Measurements from ENCODE around the gene SYNE1. TPM values are rescaled to one million over a fixed set of nuclear protein-coding genes. Genes with fewer than 3 reads are reported as not detected.

The SYNE1 gene
- total RNA-seq, 4 donors from 2014 or later = 7.4 to 66.4 (median 20.7) TPM

DNA sequence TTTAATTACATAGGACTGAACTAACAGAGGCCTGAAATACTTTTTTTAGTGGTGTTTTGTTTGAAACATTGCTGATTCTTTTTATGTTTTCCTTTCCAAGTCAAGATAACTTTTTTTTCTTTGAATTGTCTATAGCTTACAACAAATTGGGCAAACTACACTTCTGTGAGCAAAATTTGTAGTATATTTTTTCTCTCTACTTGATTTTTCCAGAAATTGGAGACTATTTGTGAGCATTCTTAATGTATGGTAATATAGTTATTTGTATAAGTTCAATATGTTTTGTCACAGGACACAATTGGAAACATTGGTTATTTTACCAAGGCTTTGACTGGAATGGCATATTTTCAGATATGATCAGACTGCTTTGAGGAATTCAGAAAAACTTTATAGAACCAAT is 216.5 kb downstream of the SYNE1 start:
- no peaks in the 10 kb centered on the region for H3K9me3 ChIP-seq
- H3K4me1 ChIP-seq = no peaks in the 10 kb centered on the region
- no peaks in the 10 kb centered on the region for H3K27me3 ChIP-seq
- DNase-seq = no peak
- no peak overlapping the region for H3K27ac ChIP-seq
- no peak for TF ChIP-seq POLR2A (IDR thresholded peaks at IDR 0.05)
- TF ChIP-seq, protein P1, sequence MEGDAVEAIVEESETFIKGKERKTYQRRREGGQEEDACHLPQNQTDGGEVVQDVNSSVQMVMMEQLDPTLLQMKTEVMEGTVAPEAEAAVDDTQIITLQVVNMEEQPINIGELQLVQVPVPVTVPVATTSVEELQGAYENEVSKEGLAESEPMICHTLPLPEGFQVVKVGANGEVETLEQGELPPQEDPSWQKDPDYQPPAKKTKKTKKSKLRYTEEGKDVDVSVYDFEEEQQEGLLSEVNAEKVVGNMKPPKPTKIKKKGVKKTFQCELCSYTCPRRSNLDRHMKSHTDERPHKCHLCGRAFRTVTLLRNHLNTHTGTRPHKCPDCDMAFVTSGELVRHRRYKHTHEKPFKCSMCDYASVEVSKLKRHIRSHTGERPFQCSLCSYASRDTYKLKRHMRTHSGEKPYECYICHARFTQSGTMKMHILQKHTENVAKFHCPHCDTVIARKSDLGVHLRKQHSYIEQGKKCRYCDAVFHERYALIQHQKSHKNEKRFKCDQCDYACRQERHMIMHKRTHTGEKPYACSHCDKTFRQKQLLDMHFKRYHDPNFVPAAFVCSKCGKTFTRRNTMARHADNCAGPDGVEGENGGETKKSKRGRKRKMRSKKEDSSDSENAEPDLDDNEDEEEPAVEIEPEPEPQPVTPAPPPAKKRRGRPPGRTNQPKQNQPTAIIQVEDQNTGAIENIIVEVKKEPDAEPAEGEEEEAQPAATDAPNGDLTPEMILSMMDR (IDR thresholded peaks at IDR 0.05) = no peak
- no peaks in the 10 kb centered on the region for H3K36me3 ChIP-seq
- intact Hi-C loops (cut with DNase I) = no loop called here
- no peak overlapping the region for H3K4me3 ChIP-seq

DNA sequence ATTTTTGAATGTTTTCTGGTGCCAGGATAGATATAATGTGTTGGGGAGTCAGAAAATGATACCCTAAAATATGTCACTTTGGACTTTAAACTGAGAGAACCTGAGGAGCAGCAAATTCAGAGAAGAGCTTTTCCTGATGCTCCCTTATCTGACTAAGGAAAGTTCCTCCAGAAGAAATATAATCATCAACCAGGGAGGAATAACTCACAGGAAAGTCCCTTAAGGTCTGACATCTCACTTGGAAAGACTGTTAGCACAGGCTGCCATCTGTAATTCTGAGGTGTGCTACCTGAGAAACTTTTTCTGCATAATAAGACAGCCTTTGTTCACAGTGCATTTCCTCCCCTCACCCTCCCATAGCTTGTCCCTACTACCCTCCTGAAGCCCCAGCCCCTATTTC is 218.6 kb downstream of the SYNE1 start:
- H3K27me3 ChIP-seq = no peaks in the 10 kb centered on the region
- TF ChIP-seq, protein P1 (IDR thresholded peaks at IDR 0.05) = no peak
- TF ChIP-seq POLR2A (IDR thresholded peaks at IDR 0.05) = no peak
- no peaks in the 10 kb centered on the region for H3K9me3 ChIP-seq
- DNase-seq = no peak
- no peaks in the 10 kb centered on the region for H3K36me3 ChIP-seq
- H3K4me3 ChIP-seq = no peak overlapping the region
- intact Hi-C loops (cut with DNase I) = no loop called here
- H3K27ac ChIP-seq = no peak overlapping the region
- H3K4me1 ChIP-seq = no peaks in the 10 kb centered on the region

DNA sequence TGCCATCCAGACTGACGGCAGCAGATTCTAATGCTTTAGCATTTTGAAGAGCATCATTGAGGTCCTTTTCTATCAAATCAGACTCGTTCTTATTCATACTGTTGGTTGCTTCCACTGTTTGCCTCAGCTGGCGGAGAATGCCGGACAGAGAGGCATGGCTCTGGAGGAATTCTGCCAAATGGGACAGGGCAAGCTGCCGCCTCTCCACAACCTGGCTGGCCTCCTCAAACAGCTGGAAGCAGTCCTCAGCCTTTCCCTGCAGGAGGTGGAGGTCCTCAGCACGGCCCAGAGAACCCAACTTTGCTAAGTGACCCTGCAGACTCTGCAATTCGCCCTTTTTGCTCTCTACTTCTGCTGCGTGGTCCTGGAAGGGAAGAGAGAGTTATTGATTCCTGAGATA is 220.5 kb downstream of the SYNE1 start:
- 67 to 75% methylated on average over 5 of the region's 8 CpGs for WGBS, 2 donors
- intact Hi-C loops (cut with DNase I) = no loop called here

DNA sequence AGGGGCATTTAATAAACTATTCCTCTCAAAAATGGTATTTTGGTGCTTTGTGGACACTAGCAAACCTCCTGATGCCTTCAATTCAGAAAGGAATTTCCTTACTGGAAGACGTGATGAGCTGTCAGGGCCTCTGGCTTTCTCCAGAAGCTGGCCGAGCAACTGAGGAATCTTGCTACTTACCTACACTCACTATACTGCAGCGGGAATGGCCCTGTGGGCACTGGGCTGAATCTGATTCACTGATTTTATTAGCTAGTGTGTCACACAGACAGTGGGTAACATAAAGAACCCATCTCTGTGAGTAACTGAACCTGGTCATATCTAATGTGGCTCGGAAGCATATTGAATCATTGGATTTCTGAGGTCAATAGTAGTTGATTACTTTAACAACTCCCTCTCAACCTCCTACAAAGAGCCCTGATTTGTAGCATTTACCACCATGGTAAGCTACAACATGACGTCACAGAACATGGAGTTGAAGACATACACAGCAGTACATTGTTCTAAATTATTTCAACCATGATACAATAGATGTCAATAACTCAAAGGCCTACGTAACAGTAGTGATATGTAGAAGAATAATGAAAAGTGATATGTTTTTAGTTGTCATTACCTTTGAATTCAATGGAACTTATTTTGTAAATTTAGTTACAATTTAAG is 232.1 kb downstream of the SYNE1 start:
- H3K9me3 ChIP-seq = no peaks in the 10 kb centered on the region
- no peak for DNase-seq
- no peaks in the 10 kb centered on the region for H3K27me3 ChIP-seq
- H3K36me3 ChIP-seq = no peaks in the 10 kb centered on the region
- intact Hi-C loops (cut with DNase I) = no loop called here
- H3K27ac ChIP-seq = no peak overlapping the region
- no peak for TF ChIP-seq POLR2A (IDR thresholded peaks at IDR 0.05)
- TF ChIP-seq, protein P1 (IDR thresholded peaks at IDR 0.05) = no peak
- H3K4me3 ChIP-seq = no peak overlapping the region
- WGBS, 2 donors = 85 to 95% methylated on average over 6 of the region's 6 CpGs
- H3K4me1 ChIP-seq = peaks cover 0 to 6% (median 0%) of the 10 kb centered on the region in 3 donors

More for the DNA sequence above, 220.5 kb downstream of the SYNE1 start:
- H3K4me3 ChIP-seq = no peak overlapping the region
- no peaks in the 10 kb centered on the region for H3K36me3 ChIP-seq
- no peaks in the 10 kb centered on the region for H3K9me3 ChIP-seq
- TF ChIP-seq, protein P1 (IDR thresholded peaks at IDR 0.05) = no peak
- no peak for TF ChIP-seq POLR2A (IDR thresholded peaks at IDR 0.05)
- no peaks in the 10 kb centered on the region for H3K27me3 ChIP-seq
- DNase-seq = no peak
- no peak overlapping the region for H3K27ac ChIP-seq
- no peaks in the 10 kb centered on the region for H3K4me1 ChIP-seq

DNA sequence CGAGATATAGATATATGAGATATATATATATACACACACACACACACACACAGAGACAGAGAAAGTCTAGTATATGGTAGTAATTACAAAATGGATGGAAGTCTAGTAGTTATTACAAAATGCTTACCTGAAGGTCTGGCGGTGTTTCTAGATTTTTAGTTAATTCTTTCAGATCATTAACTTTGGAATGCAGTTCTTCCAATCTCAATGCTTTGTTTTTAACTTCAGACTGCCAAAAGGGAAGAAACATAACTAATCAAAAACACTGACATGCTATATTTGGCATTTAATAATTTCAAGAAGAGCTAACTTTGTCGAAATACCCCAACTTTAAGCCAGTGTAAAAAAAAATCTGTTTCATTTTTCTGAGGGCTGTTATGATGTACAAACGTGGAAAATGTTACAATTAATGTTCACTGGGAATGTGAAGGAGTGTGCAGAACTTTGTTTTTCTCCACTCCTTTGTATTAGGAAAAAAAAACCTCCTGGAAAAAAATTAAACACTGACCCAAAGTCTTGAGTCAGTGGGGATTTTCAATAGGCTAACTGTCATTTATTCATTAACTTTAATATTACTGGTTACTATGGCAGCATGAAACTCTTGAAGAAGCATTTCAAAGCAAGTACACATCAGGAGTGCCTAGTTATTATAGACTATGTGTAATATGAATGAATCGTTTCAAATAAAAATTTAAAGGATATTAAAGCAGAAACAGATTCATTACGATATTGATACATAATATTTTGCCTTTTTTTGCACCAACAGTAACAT is 232.9 kb downstream of the SYNE1 start:
- Histone ChIP-seq H3K36me3 (no peaks in the 10 kb centered on the region), H3K27ac (no peak overlapping the region), H3K9me3 (no peaks in the 10 kb centered on the region), H3K4me3 (no peak overlapping the region), H3K27me3 (no peaks in the 10 kb centered on the region), H3K4me1 (peaks cover 0 to 6% (median 0%) of the 10 kb centered on the region in 3 donors)
- intact Hi-C loops (cut with DNase I) = no loop called here
- WGBS, 2 donors = 78 to 80% methylated on average over 6 of the region's 6 CpGs
- TF ChIP-seq, protein P1 (IDR thresholded peaks at IDR 0.05) = no peak
- TF ChIP-seq POLR2A (IDR thresholded peaks at IDR 0.05) = no peak
- DNase-seq = no peak
